ENCODE results near the gene CDK4. TPM values are rescaled to one million over a fixed set of nuclear protein-coding genes. Genes with fewer than 3 reads are reported as not detected.
"Not testable (repeated sequence)": the region's sequence is repeated elsewhere in the genome, so short reads cannot be mapped to it uniquely, and the experiment has no call there.

The CDK4 gene
- total and polyA plus RNA-seq, 4 donors = 69.7 to 115 (median 89.9) TPM

DNA sequence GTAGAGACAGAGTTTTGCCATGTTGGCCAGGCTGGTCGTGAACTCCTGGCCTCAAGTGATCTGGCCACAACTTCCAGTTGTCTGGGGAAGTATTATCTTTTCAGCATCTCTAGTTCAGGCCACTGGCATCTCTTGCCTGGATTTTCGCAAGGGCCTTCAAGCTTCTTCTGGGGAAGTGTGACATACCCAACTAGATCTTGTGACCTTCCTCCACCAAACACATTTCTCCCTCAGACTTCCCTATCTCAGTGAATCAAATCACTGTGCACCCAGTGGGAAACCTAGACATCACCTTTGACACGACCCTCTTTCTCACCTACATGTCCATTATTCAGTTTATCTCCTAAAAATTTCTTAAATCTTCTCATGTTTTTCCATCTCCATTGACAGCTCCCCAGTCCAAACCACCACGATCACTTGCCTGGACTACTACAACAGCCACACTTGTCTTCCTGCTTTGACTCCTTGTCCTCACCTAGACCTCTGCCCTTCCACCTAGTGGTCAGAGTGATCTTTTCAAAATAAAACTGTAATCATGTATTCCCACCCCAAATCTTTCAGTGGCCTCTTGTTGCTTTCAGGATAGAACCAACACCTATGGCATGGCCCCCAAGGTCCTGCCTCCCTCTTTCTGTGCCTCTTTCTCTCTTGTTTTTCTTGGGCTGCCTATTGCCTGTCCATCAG, 23.6 kb upstream of the CDK4 start:
- Histone ChIP-seq H3K4me3 (no peak overlapping the region), H3K9me3 (ENCODE audit: control insufficient read depth in 4 of 4, insufficient read depth in 3 of 4, low read length in 3 of 4) (no peaks in the 10 kb centered on the region), H3K27me3 (ENCODE audit: control insufficient read depth in 3 of 3, insufficient read depth in 3 of 3, low read length in 2 of 3) (no peaks in the 10 kb centered on the region), H3K27ac (ENCODE audit: low read depth in 1 of 2, low read length in 1 of 2) (peak overlapping the region in 1 of 2 donors; percentile 8), H3K36me3 (ENCODE audit: control insufficient read depth in 4 of 4, insufficient read depth in 4 of 4, low read length in 4 of 4) (peaks cover 1 to 21% (median 4%) of the 10 kb centered on the region in 4 donors), H3K4me1 (ENCODE audit: control insufficient read depth in 5 of 5, insufficient read depth in 5 of 5, low read length in 5 of 5) (peaks cover 3 to 16% (median 6%) of the 10 kb centered on the region in 5 donors), H3K9ac (ENCODE audit: insufficient read depth in 1 of 2, low read length in 2 of 2) (no peak overlapping the region)
- no peak for ATAC-seq (ENCODE audit: insufficient read depth, low FRiP score)
- no peak for TF ChIP-seq CTCF (IDR thresholded peaks at IDR 0.05; ENCODE audit: control extremely low read depth, extremely low read depth)
- 65 to 73% methylated on average over 4 of the region's 4 CpGs for WGBS, 2 donors
- no peak for DNase-seq

- H3K9ac ChIP-seq (ENCODE audit: insufficient read depth in 1 of 2, low read length in 2 of 2) = no peak overlapping the region
- H3K9me3 ChIP-seq (ENCODE audit: control insufficient read depth in 4 of 4, insufficient read depth in 3 of 4, low read length in 3 of 4) = no peaks in the 10 kb centered on the region
- no peak overlapping the region for H3K27ac ChIP-seq (ENCODE audit: low read depth in 1 of 2, low read length in 1 of 2)
- no peak overlapping the region for H3K4me3 ChIP-seq
- WGBS, 2 donors = 89 to 100% methylated on average over 3 of the region's 3 CpGs
- ATAC-seq (ENCODE audit: insufficient read depth, low FRiP score) (no peak), DNase-seq (no peak)
- TF ChIP-seq CTCF (IDR thresholded peaks at IDR 0.05; ENCODE audit: control extremely low read depth, extremely low read depth) = no peak
- peaks cover 3 to 16% (median 6%) of the 10 kb centered on the region in 5 donors for H3K4me1 ChIP-seq (ENCODE audit: control insufficient read depth in 5 of 5, insufficient read depth in 5 of 5, low read length in 5 of 5)
- no peaks in the 10 kb centered on the region for H3K27me3 ChIP-seq (ENCODE audit: control insufficient read depth in 3 of 3, insufficient read depth in 3 of 3, low read length in 2 of 3)
- peaks cover 2 to 22% (median 5%) of the 10 kb centered on the region in 4 donors for H3K36me3 ChIP-seq (ENCODE audit: control insufficient read depth in 4 of 4, insufficient read depth in 4 of 4, low read length in 4 of 4)
Observed at GRCh38 chr12:57775044-57775443, 22.9 kb upstream of the CDK4 start.

DNA sequence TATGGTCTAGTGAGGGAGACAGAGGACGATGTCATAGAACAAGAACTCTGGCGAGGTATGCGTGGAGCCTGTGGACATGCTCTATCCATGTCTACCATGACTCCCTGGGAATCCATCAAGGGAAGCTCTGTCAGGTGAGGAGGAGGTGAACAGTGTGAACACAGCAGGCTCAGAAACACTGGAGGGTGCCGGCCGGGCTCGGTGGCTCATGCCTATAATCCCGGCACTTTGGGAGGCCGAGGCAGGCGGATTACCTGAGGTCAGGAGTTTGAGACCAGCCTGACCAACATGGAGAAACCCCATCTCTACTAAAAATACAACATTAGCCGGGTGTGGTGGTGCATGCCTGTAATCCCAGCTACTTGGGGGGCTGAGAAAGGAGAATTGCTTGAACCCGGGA, 22.5 kb upstream of the CDK4 start:
- not testable (repeated sequence) for H3K27me3 ChIP-seq (ENCODE audit: control insufficient read depth in 3 of 3, insufficient read depth in 3 of 3, low read length in 2 of 3); ATAC-seq (ENCODE audit: insufficient read depth, low FRiP score); H3K4me3 ChIP-seq; H3K9me3 ChIP-seq (ENCODE audit: control insufficient read depth in 4 of 4, insufficient read depth in 3 of 4, low read length in 3 of 4); DNase-seq; H3K27ac ChIP-seq (ENCODE audit: low read depth in 1 of 2, low read length in 1 of 2); H3K9ac ChIP-seq (ENCODE audit: insufficient read depth in 1 of 2, low read length in 2 of 2)
- WGBS, 2 donors = 93 to 96% methylated on average over 11 of the region's 11 CpGs
- H3K4me1 ChIP-seq (ENCODE audit: control insufficient read depth in 5 of 5, insufficient read depth in 5 of 5, low read length in 5 of 5) = peaks cover 3 to 16% (median 6%) of the 10 kb centered on the region in 5 donors
- H3K36me3 ChIP-seq (ENCODE audit: control insufficient read depth in 4 of 4, insufficient read depth in 4 of 4, low read length in 4 of 4) = peaks cover 3 to 22% (median 7%) of the 10 kb centered on the region in 4 donors

DNA sequence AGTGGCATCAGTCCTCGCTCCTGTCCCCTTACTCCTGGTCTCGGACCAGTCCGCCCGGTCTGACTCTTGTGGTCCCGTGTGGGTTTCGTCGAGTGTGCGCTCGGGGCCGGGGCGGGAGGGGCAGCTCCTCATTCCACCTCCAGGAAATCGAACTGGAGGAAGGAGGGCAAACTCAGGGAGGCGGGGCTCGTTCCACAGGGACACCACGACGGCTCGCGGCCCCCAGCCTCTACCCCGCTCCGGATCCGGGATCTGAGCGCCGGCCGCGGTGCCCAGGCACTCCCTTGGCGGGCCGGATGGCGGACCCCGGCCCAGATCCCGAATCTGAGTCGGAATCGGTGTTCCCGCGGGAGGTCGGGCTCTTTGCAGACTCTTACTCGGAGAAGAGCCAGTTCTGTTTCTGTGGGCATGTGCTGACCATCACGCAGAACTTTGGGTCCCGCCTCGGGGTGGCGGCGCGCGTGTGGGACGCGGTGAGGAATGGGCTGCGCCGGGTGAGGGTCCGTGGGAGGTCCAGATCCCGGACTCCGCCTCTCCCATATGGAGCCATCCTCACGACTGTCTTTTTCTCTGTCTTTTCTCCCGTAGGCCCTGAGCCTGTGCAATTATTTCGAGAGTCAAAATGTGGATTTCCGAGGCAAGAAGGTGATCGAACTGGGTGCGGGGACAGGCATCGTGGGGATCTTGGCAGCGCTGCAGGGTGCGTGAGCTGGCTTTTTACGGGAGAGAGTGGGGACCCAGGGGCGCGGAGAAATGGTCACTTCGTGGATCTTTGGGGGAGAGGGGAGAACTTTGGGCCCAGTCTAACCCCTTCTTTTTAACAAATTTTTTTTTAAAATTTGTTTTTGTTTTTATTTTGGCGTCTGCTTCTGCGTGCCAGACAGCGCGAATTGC, 20.6 kb upstream of the CDK4 start, which contains the start of gene EEF1AKMT3:
TSS of gene EEF1AKMT3 (plus strand) at position 186 of the 894 bp plus-strand sequence. CDS start at position 297, 111 bp downstream.
- H3K36me3 ChIP-seq (ENCODE audit: control insufficient read depth in 4 of 4, insufficient read depth in 4 of 4, low read length in 4 of 4) = peaks cover 3 to 26% (median 11%) of the 10 kb centered on the region in 4 donors
- no peaks in the 10 kb centered on the region for H3K9me3 ChIP-seq (ENCODE audit: control insufficient read depth in 4 of 4, insufficient read depth in 3 of 4, low read length in 3 of 4)
- DNase-seq = peak; percentile 64 to 74 (median 70)
- H3K27me3 ChIP-seq (ENCODE audit: control insufficient read depth in 3 of 3, insufficient read depth in 3 of 3, low read length in 2 of 3) = no peaks in the 10 kb centered on the region
- no peak for TF ChIP-seq CTCF (IDR thresholded peaks at IDR 0.05; ENCODE audit: control extremely low read depth, extremely low read depth)
- peaks cover 3 to 16% (median 6%) of the 10 kb centered on the region in 5 donors for H3K4me1 ChIP-seq (ENCODE audit: control insufficient read depth in 5 of 5, insufficient read depth in 5 of 5, low read length in 5 of 5)
- peak within 1 kb of the TSS; percentile 46 to 88 for H3K9ac ChIP-seq (ENCODE audit: insufficient read depth in 1 of 2, low read length in 2 of 2)
- ATAC-seq (ENCODE audit: insufficient read depth, low FRiP score) = peak; percentile 62
- H3K4me3 ChIP-seq = peak within 1 kb of the TSS; percentile 83
- peak within 1 kb of the TSS; percentile 84 to 91 for H3K27ac ChIP-seq (ENCODE audit: low read depth in 1 of 2, low read length in 1 of 2)
- WGBS, 2 donors = 2 to 3% methylated on average over 65 to 67 of the region's 67 CpGs
